Astrocyte of the spinal cord (primary cell): Measurements from ENCODE around the gene LARP1.
A peak's percentile ranks its signal among the peaks of the same experiment; 100 is the strongest.

Experiments used
- DNase-seq: peaks from one replicate; pipeline ENCODE4 v3.0.0; 2011; ENCODE audit warnings: low read depth, low spot score
- H3K4me3 ChIP-seq: 2 replicates; pipeline ENCODE4 v1.5.1; 2011; ENCODE audit warnings: low read depth, mild to moderate bottlenecking, low read length, moderate library complexity
- CTCF ChIP-seq: IDR thresholded peaks from 2 replicates; pipeline ENCODE4 v1.5.1; 2012; ENCODE audit warnings: low read depth, mild to moderate bottlenecking, low read length, inconsistent platforms
- in situ Hi-C: cut with HindIII; loops from 2 replicates; pipeline ENCODE4 v1.10.0; 2017; ENCODE audit warnings: low sequenced_read_pairs

The LARP1 gene

GRCh38 chr5:154791535-154791934, 36.4 kb downstream of the LARP1 start:
- no peak overlapping the region for H3K4me3 ChIP-seq
- no peak for DNase-seq
- in situ Hi-C loops, result no loop called here
- no peak for TF ChIP-seq CTCF

- peak; percentile 19 for DNase-seq
- in situ Hi-C loops, result no loop called here
- H3K4me3 ChIP-seq, result no peak overlapping the region
- TF ChIP-seq CTCF, result no peak
Measured at GRCh38 chr5:154793599-154794524, 38.7 kb downstream of the LARP1 start.

GRCh38 chr5:154794525-154795234, 39.5 kb downstream of the LARP1 start:
- no peak overlapping the region for H3K4me3 ChIP-seq
- TF ChIP-seq CTCF, result no peak
- in situ Hi-C loops, result no loop called here
- DNase-seq, result peak; percentile 34

GRCh38 chr5:154795235-154795596, 40.0 kb downstream of the LARP1 start:
- no peak for TF ChIP-seq CTCF
- no peak for DNase-seq
- in situ Hi-C loops, result no loop called here

GRCh38 chr5:154797762-154798161, 42.6 kb downstream of the LARP1 start:
- H3K4me3 ChIP-seq, result no peak overlapping the region
- DNase-seq, result peak; percentile 15
- no peak for TF ChIP-seq CTCF
- in situ Hi-C loops, result no loop called here

More at GRCh38 chr5:154795235-154795596, 40.0 kb downstream of the LARP1 start:
- no peak overlapping the region for H3K4me3 ChIP-seq

GRCh38 chr5:154800582-154800981, 45.4 kb downstream of the LARP1 start:
- in situ Hi-C loops, result no loop called here
- TF ChIP-seq CTCF, result no peak
- DNase-seq, result no peak
- no peak overlapping the region for H3K4me3 ChIP-seq
